HG03039 (cell line): ENCODE data around the gene MZB1.
A peak's percentile ranks its signal among the peaks of the same experiment; 100 is the strongest.
"Not testable (repeated sequence)": the region's sequence is repeated elsewhere in the genome, so short reads cannot be mapped to it uniquely, and the experiment has no call there.

Source experiments
- ATAC-seq: cut with Tn5 transposase; IDR thresholded peaks from one replicate; pipeline ENCODE4 v1.9.1; 2021; ENCODE audit warnings: mild to moderate bottlenecking, moderate library complexity; ENCODE audit not compliant: unreplicated experiment

Gene MZB1

DNA sequence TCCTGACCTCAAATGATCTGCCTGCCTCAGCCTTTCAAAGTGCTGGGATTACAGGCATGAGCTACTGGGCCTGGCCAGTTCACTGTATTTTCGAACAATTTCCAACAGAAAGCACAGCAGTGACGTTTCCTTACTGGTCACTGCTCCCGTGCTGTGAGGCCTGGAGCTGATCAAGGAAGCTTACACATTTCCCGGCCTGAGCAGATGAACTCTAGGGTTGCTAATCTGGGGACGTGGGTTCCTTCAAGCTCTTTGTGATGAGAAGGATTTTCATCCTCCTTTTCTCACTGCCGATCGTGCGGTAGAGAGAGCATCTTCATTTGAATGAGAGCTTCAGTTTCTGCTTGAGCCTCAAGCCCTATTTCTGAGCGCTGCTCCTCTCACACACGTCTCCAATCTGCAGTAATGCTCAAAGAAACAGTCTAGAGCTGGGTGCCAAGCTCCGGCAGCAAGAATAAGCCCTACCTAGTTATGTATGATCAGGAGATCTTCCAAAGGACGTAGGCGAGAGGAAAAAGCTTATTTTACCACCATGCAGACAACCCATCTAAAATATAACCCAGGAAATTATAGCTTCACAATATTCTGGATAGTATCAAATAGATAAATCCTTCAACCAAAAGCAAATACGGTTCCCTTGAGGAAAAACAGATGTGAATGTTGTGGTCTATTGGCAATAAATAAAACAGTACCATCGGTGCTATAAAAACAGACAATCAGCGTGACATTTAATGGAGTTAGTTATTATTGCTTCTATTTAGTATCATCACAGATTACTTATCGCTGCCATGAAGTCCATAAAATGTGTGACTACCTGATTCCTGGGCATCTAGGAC lies 21.5 kb upstream of the MZB1 start:
- ATAC-seq = no peak

DNA sequence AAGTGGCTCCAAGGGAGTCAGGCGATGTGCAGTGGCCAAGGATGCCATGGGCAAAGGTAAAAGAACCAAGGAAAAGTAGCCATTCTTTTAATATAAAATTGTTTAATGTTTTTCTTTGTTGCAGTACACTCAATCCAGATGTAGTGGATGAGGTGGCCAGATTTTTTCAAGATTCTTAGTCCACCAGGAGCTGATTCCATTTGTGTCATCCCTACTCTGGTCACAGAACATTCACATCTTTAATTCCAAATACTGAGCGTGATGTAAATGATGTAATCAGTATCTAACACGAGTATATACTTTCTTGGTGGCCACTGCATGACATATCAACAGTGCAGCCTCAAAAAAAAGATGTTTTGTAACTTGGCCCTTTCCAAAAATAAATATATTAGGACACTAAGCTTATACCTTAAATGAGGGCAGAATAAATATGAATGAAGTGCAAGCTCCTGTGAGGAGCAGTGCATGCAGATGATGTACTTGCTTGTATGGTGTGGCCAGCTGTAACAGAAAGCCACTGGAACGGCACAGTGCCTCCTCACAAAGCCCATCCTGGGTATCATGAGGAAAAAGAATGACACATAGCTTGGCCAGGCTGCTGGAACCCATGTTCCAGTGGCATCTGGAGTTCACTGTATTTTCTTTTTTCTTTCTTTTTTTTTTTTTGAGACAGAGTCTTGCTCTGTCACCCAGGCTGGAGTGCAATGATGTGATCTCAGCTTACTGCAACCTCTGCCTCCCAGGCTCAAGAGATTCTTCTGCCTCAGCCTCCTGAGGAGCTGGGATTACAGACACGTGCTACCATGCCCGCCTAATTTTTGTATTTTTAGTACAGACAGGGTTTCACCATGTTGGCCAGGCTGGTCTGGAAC lies 20.6 kb upstream of the MZB1 start:
- ATAC-seq = no peak

DNA sequence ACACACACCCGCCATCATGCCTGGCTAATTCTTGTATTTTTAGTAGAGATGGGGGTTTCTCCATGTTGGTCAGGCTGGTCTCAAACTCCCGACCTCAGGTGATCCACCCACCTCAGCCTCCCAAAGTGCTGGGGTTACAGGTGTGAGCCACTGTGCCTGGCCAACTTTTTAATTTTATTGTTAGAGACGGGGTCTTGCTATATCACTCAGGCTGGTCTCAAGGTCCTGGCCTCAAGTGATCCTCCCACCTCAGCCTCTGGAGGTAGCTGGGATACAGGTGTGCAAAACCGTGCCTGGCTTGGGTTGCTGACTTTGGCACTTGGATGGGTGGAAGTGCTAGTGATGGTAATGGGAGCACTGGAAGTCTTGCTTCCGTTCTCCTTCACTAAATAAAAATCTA lies 19.4 kb upstream of the MZB1 start:
- ATAC-seq = not testable (repeated sequence)

DNA sequence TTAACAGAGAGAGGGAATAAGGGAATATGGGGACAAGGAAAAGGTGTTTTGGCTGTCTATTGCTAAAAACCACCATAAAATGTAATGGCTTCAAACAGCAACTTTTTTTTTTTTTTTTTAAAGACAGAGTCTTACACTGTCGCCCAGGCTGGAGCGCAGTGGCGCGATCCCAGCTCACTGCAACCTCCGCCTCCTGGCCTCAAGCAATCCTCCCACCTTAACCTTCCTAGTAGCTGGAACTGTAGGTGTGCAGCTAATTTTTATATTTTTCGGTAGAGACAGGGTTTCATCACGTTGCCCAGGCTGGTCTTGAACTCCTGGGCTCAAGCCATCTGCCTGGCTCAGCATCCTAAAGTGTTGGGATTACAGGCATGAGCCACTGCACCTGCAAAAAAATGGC lies 18.5 kb upstream of the MZB1 start:
- no peak for ATAC-seq

DNA sequence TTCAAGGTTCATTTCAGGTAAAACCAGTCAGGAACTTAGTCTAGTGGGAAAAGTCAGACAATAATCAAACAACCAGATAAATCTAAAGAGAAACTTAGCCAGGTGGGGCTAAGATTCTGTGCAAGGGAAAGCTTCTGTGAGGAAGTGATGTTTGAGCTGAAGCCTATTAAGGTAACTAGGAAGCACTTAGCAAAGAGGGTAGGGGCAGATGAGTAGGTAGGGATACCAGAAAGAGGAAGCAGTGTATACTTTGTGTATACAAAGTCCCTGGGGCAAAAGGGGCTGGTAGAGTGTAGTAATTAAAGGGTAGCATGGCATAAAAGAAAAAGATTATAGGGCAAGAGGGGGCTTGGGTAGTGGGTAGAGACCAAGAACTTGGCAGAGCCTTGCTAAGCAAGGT lies 17.8 kb upstream of the MZB1 start:
- no peak for ATAC-seq

DNA sequence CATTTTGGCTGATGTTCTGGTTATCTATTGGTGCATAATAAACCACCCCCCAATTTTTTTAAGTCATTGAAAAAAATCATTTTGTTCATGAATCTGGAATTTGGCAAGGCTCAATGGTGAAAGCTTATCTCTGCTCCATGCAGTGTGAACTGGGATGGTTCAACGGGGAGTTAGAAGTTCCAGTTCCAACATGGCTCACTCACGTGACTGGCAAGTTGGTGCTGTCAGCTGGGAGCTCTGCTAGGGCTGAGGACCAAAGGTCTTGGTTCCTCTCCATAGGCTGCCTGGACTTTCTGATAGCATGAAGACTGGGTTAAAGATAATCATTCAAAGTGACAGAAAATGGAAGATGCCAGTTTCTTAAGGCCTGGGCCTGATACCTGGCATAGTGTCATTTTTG lies 17.2 kb upstream of the MZB1 start:
- no peak for ATAC-seq

DNA sequence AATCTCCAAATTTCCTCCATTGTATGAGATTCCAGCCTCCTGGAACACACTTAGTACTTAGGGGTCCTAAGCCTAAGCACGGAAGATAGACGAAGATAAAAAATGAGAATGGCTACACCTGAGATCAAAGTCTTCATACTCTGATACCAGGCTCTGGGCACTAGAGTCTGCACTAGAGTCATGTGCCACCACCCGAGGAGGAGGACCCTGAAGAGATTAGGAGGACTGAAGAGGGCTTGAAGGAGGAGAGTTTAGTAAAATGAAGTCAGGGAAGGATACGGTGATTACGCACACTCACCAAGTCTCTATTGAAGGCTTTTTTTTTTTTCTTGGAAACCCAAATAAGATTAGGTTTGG lies 14.7 kb upstream of the MZB1 start:
- ATAC-seq = no peak

DNA sequence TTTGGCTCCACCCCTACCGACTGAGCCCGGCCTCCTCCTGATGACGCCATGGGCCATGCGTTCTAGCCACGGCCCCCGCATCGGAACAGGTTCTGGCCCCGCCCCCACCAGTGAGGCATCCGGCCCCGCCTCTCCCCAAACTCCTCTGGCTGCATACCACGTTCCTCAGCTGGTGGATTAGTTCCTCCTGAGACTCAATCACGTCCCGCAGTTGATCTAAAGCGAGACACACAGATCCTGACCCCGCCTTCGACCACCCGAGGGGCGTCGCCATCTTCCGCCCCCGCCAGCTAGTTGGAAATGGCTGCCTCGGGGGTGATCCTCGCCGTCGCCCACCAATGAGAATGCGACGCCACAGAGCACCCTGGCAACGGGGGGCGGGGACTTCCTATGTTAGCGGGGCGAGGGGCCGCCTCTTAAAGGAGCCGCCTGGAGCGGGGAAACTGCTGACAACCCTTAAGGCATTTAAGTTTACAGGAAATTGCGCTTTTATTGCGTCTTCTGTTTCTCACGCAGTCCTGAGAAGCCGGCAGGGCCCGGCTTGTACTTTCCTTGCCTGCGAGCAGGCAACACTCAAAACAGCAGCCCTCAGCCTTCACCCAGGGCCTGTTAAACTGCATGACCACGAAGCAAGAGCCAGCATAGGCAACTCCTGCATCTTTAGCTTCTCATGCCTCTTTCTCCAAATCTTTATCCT lies 14.2 kb upstream of the MZB1 start, which contains the start of gene SPATA24:
TSS of gene SPATA24 (minus strand) at position 303 of the 697 bp plus-strand sequence. CDS start at position 274, 29 bp downstream.
- peak; percentile 71 for ATAC-seq

DNA sequence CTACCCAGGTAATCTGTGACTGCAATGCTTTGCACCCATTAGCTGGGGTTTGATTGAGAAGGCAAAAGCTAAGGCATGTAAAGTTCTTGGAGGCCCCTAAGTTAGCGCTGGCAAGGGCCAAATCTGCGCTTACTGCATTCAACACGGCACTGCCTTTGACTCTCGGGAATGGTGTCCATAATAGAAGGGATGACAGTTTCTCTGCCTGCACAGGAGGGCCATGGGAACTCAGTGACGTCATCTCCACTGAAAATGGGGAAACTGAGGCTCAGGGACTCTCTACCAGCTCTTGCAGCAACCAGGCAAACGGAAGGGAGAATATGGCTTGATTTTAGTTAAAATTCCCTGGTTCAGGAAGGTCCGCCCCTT lies 13.7 kb upstream of the MZB1 start:
- no peak for ATAC-seq

DNA sequence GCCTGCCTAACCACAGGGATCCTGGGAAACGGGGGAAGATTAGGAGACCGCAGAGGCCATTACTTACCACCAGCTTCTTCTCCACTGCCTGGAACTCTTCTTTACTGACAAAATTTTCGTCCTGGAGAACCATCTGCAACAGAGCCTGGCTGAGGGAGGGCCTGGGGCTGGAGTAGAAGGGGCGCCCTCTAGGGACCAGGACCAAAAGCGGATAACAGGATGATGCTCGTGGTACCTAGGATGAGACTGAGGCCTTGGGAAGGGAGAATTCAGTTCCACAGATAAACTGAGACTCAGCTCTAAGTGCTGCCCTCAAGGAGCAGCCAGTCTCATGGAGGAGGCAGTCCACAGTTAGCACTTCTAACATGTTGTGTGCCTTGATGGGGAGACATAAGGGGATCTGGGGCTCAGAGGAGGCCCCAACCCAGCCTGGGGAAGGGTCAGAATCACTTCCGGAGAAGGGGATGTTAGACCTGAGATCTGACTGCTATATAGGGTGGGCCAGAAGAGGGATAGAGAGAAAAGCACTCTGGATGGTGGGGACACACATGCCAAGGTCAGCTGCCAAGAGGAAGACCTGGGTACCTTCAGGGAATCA lies 12.9 kb upstream of the MZB1 start:
- ATAC-seq = no peak

DNA sequence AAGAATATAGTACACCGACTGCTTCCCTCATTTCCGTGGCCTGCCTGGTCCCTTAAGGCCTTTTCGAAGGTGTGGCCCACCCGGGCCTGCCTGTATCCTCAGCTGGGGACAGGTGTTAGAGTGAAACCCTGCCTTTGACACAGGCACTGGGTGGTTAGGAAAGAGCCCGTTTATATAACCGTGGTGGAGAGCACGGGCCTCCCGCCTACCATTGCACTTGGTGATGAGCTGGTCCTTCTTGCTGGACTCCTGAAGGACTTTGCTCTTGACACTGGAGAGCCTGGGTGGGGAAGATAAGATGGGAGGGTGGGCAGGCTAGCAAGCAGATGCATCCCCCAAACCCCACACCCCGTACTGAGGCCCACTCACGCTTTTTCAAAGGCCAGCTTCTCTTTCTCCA lies 11.8 kb upstream of the MZB1 start:
- no peak for ATAC-seq

DNA sequence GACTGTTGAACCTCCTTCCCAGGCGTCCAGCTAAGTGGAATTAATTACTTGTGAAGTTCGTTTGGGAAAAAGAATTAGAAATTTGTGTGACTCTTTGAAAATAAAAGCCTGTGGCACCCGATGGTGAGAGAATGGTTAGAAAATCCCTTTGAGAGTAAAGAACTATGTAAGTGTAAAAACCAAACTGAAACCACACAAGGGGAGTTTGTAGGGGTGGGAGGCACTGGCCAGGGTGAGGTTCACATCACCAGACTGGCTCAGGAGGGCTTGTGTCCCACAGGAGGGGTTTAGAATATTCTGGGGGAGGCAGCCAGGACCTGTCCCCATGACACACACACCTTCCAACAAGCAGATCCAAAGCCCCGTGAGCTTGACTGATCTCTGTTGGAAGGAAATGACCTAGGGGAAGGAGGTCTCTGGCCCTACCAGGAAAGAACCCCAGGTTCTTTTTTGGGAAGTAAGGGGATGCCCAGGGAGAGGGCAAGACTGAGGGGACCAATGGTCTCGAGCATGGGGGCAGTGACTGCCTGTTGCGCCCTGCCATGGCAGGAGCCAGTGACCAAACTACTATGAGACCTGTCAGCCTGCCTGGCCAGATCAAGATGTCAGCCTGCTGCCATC lies 9.9 kb upstream of the MZB1 start:
- peak; percentile 34 for ATAC-seq

DNA sequence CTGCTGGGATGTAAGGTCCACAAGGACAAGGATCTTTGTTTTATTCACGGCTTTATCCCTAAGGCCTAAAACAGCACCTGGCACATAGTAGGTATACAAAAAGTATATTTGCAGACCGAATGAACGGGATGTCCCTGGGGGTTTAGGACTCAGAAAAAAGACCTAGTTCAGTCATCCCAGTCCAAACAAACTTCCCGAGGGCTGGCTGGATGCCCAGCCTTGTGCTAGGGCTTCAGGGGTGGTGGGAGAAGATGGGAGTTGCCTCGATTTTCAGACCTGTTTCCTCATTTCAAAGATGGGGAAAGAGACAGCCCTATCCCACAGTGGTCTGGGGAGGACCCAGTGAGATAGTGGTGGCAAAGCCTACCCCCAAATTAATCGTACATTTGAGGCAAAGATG lies 8.2 kb upstream of the MZB1 start:
- ATAC-seq = no peak

DNA sequence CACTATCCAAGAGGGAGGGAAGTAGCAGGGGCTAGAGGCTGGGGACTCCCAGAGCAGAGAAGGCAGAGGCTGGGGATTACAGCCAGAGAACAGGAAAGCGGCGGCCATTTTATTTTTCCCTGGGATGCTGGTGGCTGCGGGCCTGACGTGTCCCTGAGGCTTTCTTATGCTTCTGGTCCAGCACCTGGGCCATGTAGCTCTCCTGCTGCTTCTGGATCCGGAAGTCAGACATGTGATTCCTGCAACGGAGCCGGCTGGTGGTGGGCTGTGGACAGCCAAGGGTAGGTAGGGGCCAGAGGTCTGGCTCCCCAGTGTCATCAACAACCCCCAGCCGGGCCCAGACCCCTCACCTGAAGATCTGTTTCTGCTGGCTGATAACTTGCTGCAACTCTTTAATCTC lies 7.0 kb upstream of the MZB1 start:
- ATAC-seq = no peak

DNA sequence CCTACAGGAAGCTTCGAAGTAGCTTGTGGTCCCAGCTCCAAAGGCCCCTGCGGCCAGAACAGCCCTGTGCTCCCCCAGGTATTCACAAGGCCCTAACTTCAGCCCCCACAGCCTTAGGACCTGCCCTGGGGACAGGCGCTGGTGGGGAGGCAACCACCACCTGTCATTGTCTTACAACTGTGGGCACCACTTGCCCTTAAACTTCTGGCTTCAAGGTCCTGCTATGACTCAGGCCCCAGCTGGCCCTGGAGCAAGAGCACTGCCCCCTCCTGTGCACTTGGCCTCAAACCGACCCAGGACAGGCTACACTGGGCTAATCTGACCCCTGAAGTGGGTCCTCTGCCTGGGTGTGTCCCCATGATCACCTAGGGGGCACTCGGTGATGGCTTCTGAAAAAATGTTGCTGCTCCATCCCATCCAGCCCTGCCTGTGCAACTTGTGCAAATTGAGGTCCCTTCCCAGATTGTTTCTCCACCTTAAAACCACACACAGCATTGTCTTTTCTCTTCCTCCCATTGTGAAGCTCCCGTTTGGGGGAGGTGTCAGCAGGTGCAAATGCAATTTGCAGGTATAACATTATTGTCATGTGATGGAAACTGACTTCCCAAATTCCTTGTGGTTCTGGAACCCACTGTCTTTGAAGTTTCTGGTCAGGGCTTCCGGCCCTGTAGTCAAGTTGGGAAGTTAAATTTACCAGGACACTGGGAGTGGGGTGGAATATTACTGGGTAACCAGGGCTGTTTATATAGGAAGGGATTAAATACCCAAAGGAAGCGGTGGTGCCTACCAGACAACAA lies 6.3 kb upstream of the MZB1 start:
- ATAC-seq = no peak

DNA sequence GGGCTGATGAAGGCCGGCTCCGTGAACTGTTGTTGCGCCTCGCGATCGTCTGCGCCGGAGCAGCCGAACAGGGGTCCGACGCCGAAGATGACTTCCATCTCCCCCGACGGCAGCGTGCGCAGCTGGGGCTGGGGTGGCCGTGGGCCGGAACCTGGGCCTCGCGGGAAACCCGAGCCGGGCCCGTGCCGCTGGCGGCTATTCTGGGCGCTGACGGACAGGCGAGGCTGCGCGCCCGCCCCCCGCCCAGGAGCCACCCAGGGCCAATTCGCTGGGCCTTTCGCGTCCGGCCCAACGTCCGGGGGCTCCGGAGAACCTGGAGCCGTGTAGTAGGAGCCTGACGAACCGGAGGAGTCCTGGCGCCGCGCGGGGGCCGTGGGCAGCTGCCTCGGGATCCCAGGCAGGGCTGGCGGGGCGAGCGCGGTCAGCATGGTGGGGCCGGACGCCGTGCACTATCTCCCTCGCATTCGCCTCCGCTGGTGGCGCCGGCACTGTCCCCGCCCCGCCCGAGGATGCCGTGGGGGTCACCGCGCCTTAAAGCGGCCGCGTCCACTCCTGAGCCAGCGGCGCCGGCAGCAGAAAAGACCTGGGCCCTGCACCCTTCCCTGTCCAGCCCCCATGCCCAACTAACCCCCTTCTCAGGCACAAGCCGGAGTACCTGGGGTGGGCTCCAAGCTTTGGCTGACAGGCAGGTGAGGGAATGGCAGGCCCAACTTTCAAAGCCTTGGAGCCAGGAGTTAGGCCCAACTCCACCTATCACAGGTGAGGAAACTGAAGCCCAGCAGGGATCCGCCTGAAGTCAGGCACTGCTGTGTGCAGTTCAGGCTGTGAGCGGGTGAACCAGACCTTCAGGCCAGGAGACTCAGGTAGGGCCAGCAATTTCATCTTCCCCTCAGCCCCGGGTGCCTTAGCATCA lies 5.2 kb upstream of the MZB1 start, which contains the start of gene PROB1:
TSS of gene PROB1 (minus strand) at position 451 of the 913 bp plus-strand sequence. CDS start at position 428, 23 bp downstream.
- ATAC-seq = no peak

DNA sequence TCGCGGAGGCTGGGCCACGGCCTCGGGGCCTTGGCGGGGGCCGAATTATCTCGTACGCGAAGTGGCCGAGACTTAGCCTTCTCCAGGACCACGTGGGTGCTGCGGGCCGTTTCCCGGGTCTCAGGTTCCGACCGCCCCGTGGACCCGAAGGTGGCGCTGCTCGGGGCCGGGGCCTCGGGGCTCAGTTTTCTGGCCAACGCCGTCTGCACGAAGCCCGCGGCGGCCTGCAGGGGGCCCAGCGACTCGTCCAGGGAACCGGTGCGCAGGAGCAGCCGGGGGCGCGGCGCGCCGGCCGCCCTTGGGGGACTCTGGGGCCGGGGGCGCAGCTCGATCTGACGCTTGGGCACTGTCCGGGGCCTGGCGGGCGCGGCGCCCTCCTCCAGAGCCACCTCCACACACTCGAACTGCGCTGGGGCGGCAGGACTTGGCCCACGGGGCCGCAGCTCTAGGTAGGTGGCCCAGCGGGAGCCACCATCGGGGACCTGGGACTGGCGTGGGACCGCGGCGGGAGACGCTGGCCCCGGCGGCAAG lies 4.5 kb upstream of the MZB1 start:
- ATAC-seq = no peak

DNA sequence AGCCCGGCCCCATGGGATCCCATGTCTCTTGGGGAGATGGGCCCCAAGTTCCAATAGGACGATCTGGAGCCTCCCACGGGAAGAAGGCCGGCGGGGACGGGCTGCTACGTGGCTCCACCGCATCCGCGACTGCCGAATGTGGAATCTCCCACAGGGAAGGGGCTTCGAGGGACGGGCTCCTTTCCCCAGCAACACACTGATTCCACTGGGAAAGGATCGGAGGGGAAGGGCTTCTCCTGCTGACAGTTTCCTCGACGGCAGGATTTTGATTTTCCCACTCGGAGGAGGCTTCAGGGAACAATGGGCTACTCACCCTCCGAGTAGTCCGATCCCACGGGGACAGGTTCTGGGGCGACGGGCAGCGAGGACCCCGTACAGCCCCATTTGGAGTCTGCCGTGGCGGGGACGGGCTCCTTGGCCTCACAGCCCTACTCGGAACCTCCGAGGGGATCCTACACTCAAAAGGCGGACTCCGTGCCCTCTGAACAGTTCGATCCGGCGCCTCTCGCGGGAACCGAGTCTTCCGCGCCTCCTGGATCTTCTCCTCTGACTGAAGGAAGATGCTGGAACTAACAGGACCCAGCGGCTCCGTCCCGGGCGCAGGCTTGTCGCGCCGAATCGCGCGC lies 3.9 kb upstream of the MZB1 start:
- ATAC-seq = no peak
